Breast epithelium (tissue), 4 donors: Measurements from ENCODE around the gene CCDC92. TPM values are rescaled to one million over a fixed set of nuclear protein-coding genes. Genes with fewer than 3 reads are reported as not detected.

Source experiments
- DNase-seq, 2 donors: peaks; one replicate each; pipeline ENCODE4 v3.0.0-alpha.2; 2019; ENCODE audit warnings: low spot score in 2 of 2
- H3K27ac ChIP-seq, 2 donors: fragments of 200-600 bp; sonication (generic) in 1 of 2; one replicate each; pipeline ENCODE4 v1.5.1; 2016 to 2019; ENCODE audit warnings: mild to moderate bottlenecking in 1 of 2
- H3K27me3 ChIP-seq, 2 donors: fragments of 200-600 bp; sonication (generic) in 1 of 2; one replicate each; pipeline versions ENCODE4 v1.5.1 to v1.6.0; 2017 to 2019; ENCODE audit warnings: control low read depth in 1 of 2, mild to moderate bottlenecking in 1 of 2
- H3K36me3 ChIP-seq: fragments of 200-600 bp; one replicate; pipeline ENCODE4 v1.5.1; 2019
- H3K4me1 ChIP-seq, 2 donors: fragments of 200-600 bp; sonication (generic); one replicate each; pipeline ENCODE4 v1.5.1; 2016 to 2019; ENCODE audit warnings: control low read depth in 1 of 2
- H3K4me3 ChIP-seq, 3 donors: fragments of 200-600 bp; sonication (generic); 1 replicate in 2 of 3; 2 replicates in 1 of 3; pipeline ENCODE4 v1.5.1; 2016 to 2019; ENCODE audit warnings: mild to moderate bottlenecking in 3 of 3, moderate library complexity in 2 of 3
- H3K9me3 ChIP-seq, 2 donors: fragments of 200-600 bp; sonication (generic) in 1 of 2; one replicate each; pipeline ENCODE4 v1.5.1; 2016 to 2019; ENCODE audit warnings: control low read depth in 1 of 2
- CTCF ChIP-seq, 3 donors: fragments of 450-650 bp; IDR thresholded peaks; one replicate each; pipeline ENCODE4 v1.5.1; 2016 to 2017; ENCODE audit warnings: antibody characterized with exemption in 3 of 3, mild to moderate bottlenecking in 3 of 3, moderate library complexity in 3 of 3
- POLR2A ChIP-seq: fragments of 450-650 bp; IDR thresholded peaks from one replicate; pipeline ENCODE4 v1.6.1; 2016; ENCODE audit warnings: antibody characterized with exemption, mild to moderate bottlenecking, moderate library complexity
- POLR2AphosphoS5 ChIP-seq, 3 donors: sonication (generic); formaldehyde crosslinking; IDR thresholded peaks; one replicate each; pipeline ENCODE4 v1.6.1; 2017; ENCODE audit warnings: antibody characterized with exemption in 3 of 3
- intact Hi-C: fragments of 100-400 bp; cut with DNase I; formaldehyde crosslinking; loops from one replicate; pipeline ENCODE4 v1.15.1; 2023; ENCODE audit warnings: low total_unique reads
- total RNA-seq, 3 donors: library from RNA; depleted of rRNA; stranded (reverse); fragments of >200 nt; gene quantifications; one replicate each; pipeline ENCODE4 v1.1.0, GENCODE V29; 2016

CCDC92 gene
- total RNA-seq, 3 donors from 2014 or later = 17.4 to 40.0 (median 24.6) TPM

GRCh38 chr12:123935956-123936355 is 36.7 kb downstream of the CCDC92 start:
- no peaks in the 10 kb centered on the region for H3K36me3 ChIP-seq
- no peak for DNase-seq
- intact Hi-C loops = no loop called here
- TF ChIP-seq POLR2A (no peak), CTCF (IDR thresholded peaks at IDR 0.05) (no peak)
- H3K27me3 ChIP-seq = no peaks in the 10 kb centered on the region
- H3K9me3 ChIP-seq = no peaks in the 10 kb centered on the region
- no peak overlapping the region for H3K4me3 ChIP-seq
- no peaks in the 10 kb centered on the region for H3K4me1 ChIP-seq
- H3K27ac ChIP-seq = no peak overlapping the region

GRCh38 chr12:123934829-123935228 is 37.8 kb downstream of the CCDC92 start:
- DNase-seq = no peak
- TF ChIP-seq POLR2AphosphoS5 (IDR thresholded peaks at IDR 0.05) (no peak), CTCF (IDR thresholded peaks at IDR 0.05) (no peak), POLR2A (no peak)
- intact Hi-C loops = no loop called here
- no peaks in the 10 kb centered on the region for H3K27me3 ChIP-seq
- H3K36me3 ChIP-seq = no peaks in the 10 kb centered on the region
- H3K9me3 ChIP-seq = no peaks in the 10 kb centered on the region
- H3K4me1 ChIP-seq = no peaks in the 10 kb centered on the region
- no peak overlapping the region for H3K4me3 ChIP-seq
- H3K27ac ChIP-seq = no peak overlapping the region

- Histone ChIP-seq H3K27ac (no peak overlapping the region), H3K4me1 (no peaks in the 10 kb centered on the region), H3K36me3 (no peaks in the 10 kb centered on the region), H3K9me3 (no peaks in the 10 kb centered on the region), H3K27me3 (no peaks in the 10 kb centered on the region), H3K4me3 (no peak overlapping the region)
- intact Hi-C loops = no loop called here
- no peak for DNase-seq
- TF ChIP-seq POLR2A (no peak), POLR2AphosphoS5 (IDR thresholded peaks at IDR 0.05) (no peak), CTCF (IDR thresholded peaks at IDR 0.05) (no peak)
Measured at GRCh38 chr12:123934016-123934620, 38.5 kb downstream of the CCDC92 start.

GRCh38 chr12:123933214-123933613 is 39.4 kb downstream of the CCDC92 start:
- TF ChIP-seq POLR2AphosphoS5 (IDR thresholded peaks at IDR 0.05) = no peak
- no peak for TF ChIP-seq CTCF (IDR thresholded peaks at IDR 0.05)
- no peak for TF ChIP-seq POLR2A
- no peaks in the 10 kb centered on the region for H3K36me3 ChIP-seq
- H3K4me3 ChIP-seq = no peak overlapping the region
- no peaks in the 10 kb centered on the region for H3K4me1 ChIP-seq
- no peaks in the 10 kb centered on the region for H3K9me3 ChIP-seq
- no peak overlapping the region for H3K27ac ChIP-seq
- H3K27me3 ChIP-seq = no peaks in the 10 kb centered on the region
- DNase-seq = no peak
- intact Hi-C loops = no loop called here

GRCh38 chr12:123931686-123932321 is 40.8 kb downstream of the CCDC92 start:
- no peak for DNase-seq
- Histone ChIP-seq H3K4me3 (no peak overlapping the region), H3K27me3 (no peaks in the 10 kb centered on the region), H3K4me1 (no peaks in the 10 kb centered on the region), H3K36me3 (no peaks in the 10 kb centered on the region), H3K9me3 (no peaks in the 10 kb centered on the region), H3K27ac (no peak overlapping the region)
- intact Hi-C loops = no loop called here
- TF ChIP-seq CTCF (IDR thresholded peaks at IDR 0.05) (no peak), POLR2A (no peak), POLR2AphosphoS5 (IDR thresholded peaks at IDR 0.05) (no peak)
